ENCODE data around the gene TUBA4A. TPM values are rescaled to one million over a fixed set of nuclear protein-coding genes. Genes with fewer than 3 reads are reported as not detected.

Gene TUBA4A
- total RNA-seq, 2 donors from 2014 or later = 20.4 to 84.6 TPM

GRCh38 chr2:219209236-219210195 lies 44.2 kb downstream of the TUBA4A start:
- DNase-seq (ENCODE audit: low spot score) (no peak), ATAC-seq (ENCODE audit: insufficient number of reproducible peaks, low FRiP score, low read depth) (no peak)
- no peak for TF ChIP-seq CTCF (IDR thresholded peaks at IDR 0.05)
- Histone ChIP-seq H3K36me3 (peaks cover 21% of the 10 kb centered on the region), H3K4me1 (ENCODE audit: control insufficient read depth in 1 of 2, low read depth in 2 of 2) (peaks cover 15 to 25% of the 10 kb centered on the region in 2 donors), H3K9me3 (no peaks in the 10 kb centered on the region), H3K4me3 (no peak overlapping the region), H3K27me3 (replicated peaks; ENCODE audit: insufficient read depth) (no peaks in the 10 kb centered on the region), H3K27ac (no peak overlapping the region)

GRCh38 chr2:219207884-219208740 lies 45.6 kb downstream of the TUBA4A start:
- peak overlapping the region; percentile 91 for H3K4me3 ChIP-seq
- peaks cover 15 to 25% of the 10 kb centered on the region in 2 donors for H3K4me1 ChIP-seq (ENCODE audit: control insufficient read depth in 1 of 2, low read depth in 2 of 2)
- DNase-seq (ENCODE audit: low spot score) (no peak), ATAC-seq (ENCODE audit: insufficient number of reproducible peaks, low FRiP score, low read depth) (no peak)
- peak overlapping the region; percentile 85 to 93 for H3K27ac ChIP-seq
- H3K36me3 ChIP-seq = peaks cover 11% of the 10 kb centered on the region
- TF ChIP-seq CTCF (IDR thresholded peaks at IDR 0.05) = no peak
- H3K27me3 ChIP-seq (replicated peaks; ENCODE audit: insufficient read depth) = no peaks in the 10 kb centered on the region
- no peaks in the 10 kb centered on the region for H3K9me3 ChIP-seq

DNA sequence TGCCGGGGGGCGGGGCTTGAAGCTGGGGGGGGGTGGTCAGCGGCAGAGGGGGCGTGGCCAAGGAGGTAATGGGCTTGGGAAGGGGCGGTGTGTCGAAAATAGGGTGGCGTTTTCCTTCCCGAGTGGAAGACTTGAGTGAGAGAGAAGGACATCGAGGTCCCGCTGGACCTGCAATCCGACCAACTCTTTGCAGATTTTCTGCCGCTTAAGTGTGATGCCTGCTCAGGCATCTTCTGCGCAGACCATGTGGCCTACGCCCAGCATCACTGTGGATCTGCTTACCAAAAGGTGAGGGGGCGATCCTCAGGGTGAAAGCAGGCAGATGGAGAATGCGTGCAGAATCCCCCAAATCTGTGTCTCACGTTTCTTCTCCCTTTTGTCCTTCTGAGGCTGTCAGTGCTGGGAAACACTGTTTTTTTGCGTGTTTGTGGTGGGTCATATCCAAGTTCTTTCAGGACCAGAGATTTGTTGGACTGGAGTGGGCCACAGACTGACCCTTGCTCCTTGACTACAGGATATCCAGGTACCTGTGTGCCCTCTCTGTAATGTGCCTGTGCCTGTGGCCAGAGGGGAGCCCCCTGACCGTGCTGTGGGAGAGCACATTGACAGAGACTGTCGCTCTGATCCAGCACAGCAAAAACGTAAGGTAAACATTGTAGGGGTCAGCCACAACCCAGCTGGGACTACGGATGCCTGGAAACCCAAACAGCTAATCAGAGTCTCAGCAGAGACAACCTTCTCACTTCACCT lies 46.4 kb downstream of the TUBA4A start:
- DNase-seq (ENCODE audit: low spot score) = no peak
- H3K27ac ChIP-seq = peak overlapping the region; percentile 85 to 93
- peaks cover 15 to 25% of the 10 kb centered on the region in 2 donors for H3K4me1 ChIP-seq (ENCODE audit: control insufficient read depth in 1 of 2, low read depth in 2 of 2)
- no peak for TF ChIP-seq CTCF (IDR thresholded peaks at IDR 0.05)
- no peak for ATAC-seq (ENCODE audit: insufficient number of reproducible peaks, low FRiP score, low read depth)
- H3K36me3 ChIP-seq = peaks cover 7% of the 10 kb centered on the region
- H3K4me3 ChIP-seq = peak overlapping the region; percentile 91
- no peaks in the 10 kb centered on the region for H3K9me3 ChIP-seq
- H3K27me3 ChIP-seq (replicated peaks; ENCODE audit: insufficient read depth) = no peaks in the 10 kb centered on the region

- peaks cover 6% of the 10 kb centered on the region for H3K36me3 ChIP-seq
- peak within 1 kb of the TSS; percentile 91 for H3K4me3 ChIP-seq
- peak within 1 kb of the TSS; percentile 85 to 93 for H3K27ac ChIP-seq
- no peaks in the 10 kb centered on the region for H3K27me3 ChIP-seq (replicated peaks; ENCODE audit: insufficient read depth)
- peaks cover 15 to 25% of the 10 kb centered on the region in 2 donors for H3K4me1 ChIP-seq (ENCODE audit: control insufficient read depth in 1 of 2, low read depth in 2 of 2)
- H3K9me3 ChIP-seq = no peaks in the 10 kb centered on the region
- ATAC-seq (ENCODE audit: insufficient number of reproducible peaks, low FRiP score, low read depth) (peak; percentile 88), DNase-seq (ENCODE audit: low spot score) (peak; percentile 72)
- peak; percentile 33 for TF ChIP-seq CTCF (IDR thresholded peaks at IDR 0.05)
These were observed 47.2 kb downstream of the TUBA4A start, which contains the start of gene ZFAND2B for GRCh38 chr2:219206328-219207133. Gene ZFAND2B (plus strand): TSS chr2:219206782. CDS start chr2:219206988, 206 bp downstream.
